ENCODE results near the gene SLC28A2. TPM values are rescaled to one million over a fixed set of nuclear protein-coding genes. Genes with fewer than 3 reads are reported as not detected.

The SLC28A2 gene
- total RNA-seq, 1 experiment from 2014 or later: 0.23 TPM

DNA sequence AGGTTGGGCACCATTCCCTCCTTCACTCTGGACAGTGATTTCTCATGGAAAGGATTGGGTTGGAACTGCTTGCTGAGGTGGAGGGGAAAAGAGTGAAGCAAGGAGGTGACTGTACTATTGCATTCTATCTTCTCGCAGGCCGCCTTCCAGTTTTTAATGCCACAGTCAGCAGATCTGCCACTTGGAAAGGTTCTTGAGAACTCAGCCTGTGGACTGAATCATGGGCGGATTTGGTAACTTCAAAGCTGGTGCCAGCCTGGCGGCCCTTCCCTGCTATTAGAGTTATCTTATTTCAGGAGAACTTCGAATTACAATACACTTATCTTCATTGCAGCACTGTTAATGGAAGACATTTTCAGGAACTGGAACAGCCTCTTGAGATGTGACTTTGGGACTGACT lies 23.1 kb upstream of the SLC28A2 start:
- H3K4me1 ChIP-seq (ENCODE audit: control insufficient read depth, insufficient read depth, low read length): no peaks in the 10 kb centered on the region
- no peak overlapping the region for H3K4me3 ChIP-seq (ENCODE audit: low read depth in 2 of 2, low read length in 2 of 2)
- no TSS peak for BruUV-seq (replicated peaks)
- H3K27me3 ChIP-seq (ENCODE audit: control insufficient read depth, insufficient read depth, low read length): no peaks in the 10 kb centered on the region
- no peaks in the 10 kb centered on the region for H3K9me3 ChIP-seq (ENCODE audit: control insufficient read depth, insufficient read depth, low read depth, low read length)
- DNase-seq (ENCODE audit: low read depth, low spot score) (no peak), ATAC-seq (no peak)
- no peak overlapping the region for H3K27ac ChIP-seq (ENCODE audit: low read length)
- intact Hi-C loops (cut with micrococcal nuclease; ENCODE audit: unreplicated experiment): no loop called here
- H3K36me3 ChIP-seq (ENCODE audit: control insufficient read depth, insufficient read depth, low read length): no peaks in the 10 kb centered on the region
- POLR2A ChIA-PET: no interaction called here
- in situ Hi-C loops (cut with HindIII; ENCODE audit: low pct_unique_long_range_greater_than_20kb, low sequenced_read_pairs): no loop called here
- CTCF ChIA-PET: no interaction called here
- TF ChIP-seq POLR2AphosphoS5 (IDR thresholded peaks at IDR 0.05; ENCODE audit: low read depth, low read length) (no peak), SIN3A (IDR thresholded peaks at IDR 0.05; ENCODE audit: borderline replicate concordance, insufficient read depth, low read depth, low read length) (no peak), TCF7L2 (IDR thresholded peaks at IDR 0.05; ENCODE audit: low read depth, low read length) (no peak)
- TF ChIP-seq, protein P1, sequence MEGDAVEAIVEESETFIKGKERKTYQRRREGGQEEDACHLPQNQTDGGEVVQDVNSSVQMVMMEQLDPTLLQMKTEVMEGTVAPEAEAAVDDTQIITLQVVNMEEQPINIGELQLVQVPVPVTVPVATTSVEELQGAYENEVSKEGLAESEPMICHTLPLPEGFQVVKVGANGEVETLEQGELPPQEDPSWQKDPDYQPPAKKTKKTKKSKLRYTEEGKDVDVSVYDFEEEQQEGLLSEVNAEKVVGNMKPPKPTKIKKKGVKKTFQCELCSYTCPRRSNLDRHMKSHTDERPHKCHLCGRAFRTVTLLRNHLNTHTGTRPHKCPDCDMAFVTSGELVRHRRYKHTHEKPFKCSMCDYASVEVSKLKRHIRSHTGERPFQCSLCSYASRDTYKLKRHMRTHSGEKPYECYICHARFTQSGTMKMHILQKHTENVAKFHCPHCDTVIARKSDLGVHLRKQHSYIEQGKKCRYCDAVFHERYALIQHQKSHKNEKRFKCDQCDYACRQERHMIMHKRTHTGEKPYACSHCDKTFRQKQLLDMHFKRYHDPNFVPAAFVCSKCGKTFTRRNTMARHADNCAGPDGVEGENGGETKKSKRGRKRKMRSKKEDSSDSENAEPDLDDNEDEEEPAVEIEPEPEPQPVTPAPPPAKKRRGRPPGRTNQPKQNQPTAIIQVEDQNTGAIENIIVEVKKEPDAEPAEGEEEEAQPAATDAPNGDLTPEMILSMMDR (IDR thresholded peaks at IDR 0.05): no peak
- TF ChIP-seq, protein P2, sequence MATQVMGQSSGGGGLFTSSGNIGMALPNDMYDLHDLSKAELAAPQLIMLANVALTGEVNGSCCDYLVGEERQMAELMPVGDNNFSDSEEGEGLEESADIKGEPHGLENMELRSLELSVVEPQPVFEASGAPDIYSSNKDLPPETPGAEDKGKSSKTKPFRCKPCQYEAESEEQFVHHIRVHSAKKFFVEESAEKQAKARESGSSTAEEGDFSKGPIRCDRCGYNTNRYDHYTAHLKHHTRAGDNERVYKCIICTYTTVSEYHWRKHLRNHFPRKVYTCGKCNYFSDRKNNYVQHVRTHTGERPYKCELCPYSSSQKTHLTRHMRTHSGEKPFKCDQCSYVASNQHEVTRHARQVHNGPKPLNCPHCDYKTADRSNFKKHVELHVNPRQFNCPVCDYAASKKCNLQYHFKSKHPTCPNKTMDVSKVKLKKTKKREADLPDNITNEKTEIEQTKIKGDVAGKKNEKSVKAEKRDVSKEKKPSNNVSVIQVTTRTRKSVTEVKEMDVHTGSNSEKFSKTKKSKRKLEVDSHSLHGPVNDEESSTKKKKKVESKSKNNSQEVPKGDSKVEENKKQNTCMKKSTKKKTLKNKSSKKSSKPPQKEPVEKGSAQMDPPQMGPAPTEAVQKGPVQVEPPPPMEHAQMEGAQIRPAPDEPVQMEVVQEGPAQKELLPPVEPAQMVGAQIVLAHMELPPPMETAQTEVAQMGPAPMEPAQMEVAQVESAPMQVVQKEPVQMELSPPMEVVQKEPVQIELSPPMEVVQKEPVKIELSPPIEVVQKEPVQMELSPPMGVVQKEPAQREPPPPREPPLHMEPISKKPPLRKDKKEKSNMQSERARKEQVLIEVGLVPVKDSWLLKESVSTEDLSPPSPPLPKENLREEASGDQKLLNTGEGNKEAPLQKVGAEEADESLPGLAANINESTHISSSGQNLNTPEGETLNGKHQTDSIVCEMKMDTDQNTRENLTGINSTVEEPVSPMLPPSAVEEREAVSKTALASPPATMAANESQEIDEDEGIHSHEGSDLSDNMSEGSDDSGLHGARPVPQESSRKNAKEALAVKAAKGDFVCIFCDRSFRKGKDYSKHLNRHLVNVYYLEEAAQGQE (IDR thresholded peaks at IDR 0.05; ENCODE audit: insufficient read depth in 1 of 2, low read depth in 2 of 2, low read length in 1 of 2): no peak

- POLR2A ChIA-PET: no interaction called here
Measured at GRCh38 chr15:45230245-45230965, 21.6 kb upstream of the SLC28A2 start.

More at GRCh38 chr15:45230245-45230965, 21.6 kb upstream of the SLC28A2 start:
- Histone ChIP-seq H3K4me1 (ENCODE audit: control insufficient read depth, insufficient read depth, low read length) (no peaks in the 10 kb centered on the region), H3K9me3 (ENCODE audit: control insufficient read depth, insufficient read depth, low read depth, low read length) (peaks cover 4% of the 10 kb centered on the region; the same call in 1 of the 2 replicates), H3K27me3 (ENCODE audit: control insufficient read depth, insufficient read depth, low read length) (no peaks in the 10 kb centered on the region), H3K27ac (ENCODE audit: low read length) (no peak overlapping the region), H3K4me3 (ENCODE audit: low read depth in 2 of 2, low read length in 2 of 2) (no peak overlapping the region), H3K36me3 (ENCODE audit: control insufficient read depth, insufficient read depth, low read length) (no peaks in the 10 kb centered on the region)
- no peak for DNase-seq (ENCODE audit: low read depth, low spot score)
- CTCF ChIA-PET: interaction anchor here (0.7 kb wide), 1 partner anchor 64 kb away, joined by 3 read pairs; no protein-coding TSS in a partner anchor
- BruUV-seq (replicated peaks): no TSS peak
- ATAC-seq: no peak
- in situ Hi-C loops (cut with HindIII; ENCODE audit: low pct_unique_long_range_greater_than_20kb, low sequenced_read_pairs): no loop called here
- no peak for TF ChIP-seq SIN3A (IDR thresholded peaks at IDR 0.05; ENCODE audit: borderline replicate concordance, insufficient read depth, low read depth, low read length)
- TF ChIP-seq, protein P1 (IDR thresholded peaks at IDR 0.05): no peak
- TF ChIP-seq, protein P2 (IDR thresholded peaks at IDR 0.05; ENCODE audit: insufficient read depth in 1 of 2, low read depth in 2 of 2, low read length in 1 of 2): no peak
- no peak for TF ChIP-seq POLR2AphosphoS5 (IDR thresholded peaks at IDR 0.05; ENCODE audit: low read depth, low read length)
- TF ChIP-seq TCF7L2 (IDR thresholded peaks at IDR 0.05; ENCODE audit: low read depth, low read length): no peak
- intact Hi-C loops (cut with micrococcal nuclease; ENCODE audit: unreplicated experiment): no loop called here
